Hepatocyte (in vitro differentiated cells): ENCODE measurements around the gene MRFAP1L1. TPM values are rescaled to one million over a fixed set of nuclear protein-coding genes. Genes with fewer than 3 reads are reported as not detected.

Experiments used
- DNase-seq: peaks from one replicate; pipeline ENCODE4 v3.0.0-alpha.2; 2016; ENCODE audit warnings: low spot score
- H2AFZ ChIP-seq: fragments of 200-600 bp; sonication (generic); 2 replicates; pipeline ENCODE4 v1.6.0; 2016; ENCODE audit warnings: antibody characterized with exemption, mild to moderate bottlenecking
- H3K27ac ChIP-seq: fragments of 200-600 bp; sonication (generic); 2 replicates; pipeline ENCODE4 v1.5.1; 2016; ENCODE audit warnings: mild to moderate bottlenecking
- H3K27me3 ChIP-seq: fragments of 200-600 bp; sonication (generic); 2 replicates; pipeline ENCODE4 v1.6.1; 2016
- H3K36me3 ChIP-seq: fragments of 200-600 bp; sonication (generic); replicated peaks from 2 replicates; pipeline ENCODE4 v1.5.1; 2016; ENCODE audit warnings: low read depth; ENCODE audit not compliant: insufficient read depth
- H3K4me1 ChIP-seq: fragments of 200-600 bp; sonication (generic); 2 replicates; pipeline ENCODE4 v1.5.1; 2016; ENCODE audit warnings: mild to moderate bottlenecking, moderate library complexity; ENCODE audit not compliant: insufficient read depth
- H3K4me2 ChIP-seq: fragments of 200-600 bp; sonication (generic); 2 replicates; pipeline ENCODE4 v1.6.0; 2016
- H3K4me3 ChIP-seq: fragments of 200-600 bp; sonication (generic); 2 replicates; pipeline ENCODE4 v1.5.1; 2016; ENCODE audit warnings: mild to moderate bottlenecking
- H3K79me2 ChIP-seq: fragments of 200-600 bp; sonication (generic); 2 replicates; pipeline ENCODE4 v1.6.0; 2017; ENCODE audit warnings: mild to moderate bottlenecking
- H3K9me2 ChIP-seq: fragments of 200-600 bp; sonication (generic); replicated peaks from 2 replicates; pipeline ENCODE4 v1.6.0; 2017; ENCODE audit warnings: mild to moderate bottlenecking; ENCODE audit not compliant: insufficient read depth
- H3K9me3 ChIP-seq: fragments of 200-600 bp; sonication (generic); 2 replicates; pipeline ENCODE4 v1.5.1; 2016; ENCODE audit warnings: low read depth, mild to moderate bottlenecking
- H4K20me1 ChIP-seq: fragments of 200-600 bp; sonication (generic); 2 replicates; pipeline ENCODE4 v1.6.0; 2016; ENCODE audit warnings: mild to moderate bottlenecking; ENCODE audit not compliant: insufficient read depth, poor library complexity, severe bottlenecking
- EZH2 ChIP-seq: fragments of 200-600 bp; sonication (generic); IDR thresholded peaks from 2 replicates; pipeline ENCODE4 v1.6.1; 2016; ENCODE audit warnings: antibody characterized with exemption, mild to moderate bottlenecking, borderline replicate concordance
- EZH2phosphoT487 ChIP-seq: fragments of 200-600 bp; sonication (generic); IDR thresholded peaks from one replicate; pipeline ENCODE4 v1.6.1; 2018; ENCODE audit warnings: antibody characterized with exemption, mild to moderate bottlenecking, low read depth, moderate library complexity; ENCODE audit not compliant: unreplicated experiment, severe bottlenecking
- WGBS: methylation state at CpG from one replicate; pipeline ENCODE4 v1.1.6; 2016; ENCODE audit warnings: low lambda C conversion rate; ENCODE audit errors: missing lambda C conversion rate; 5-methylcytosine and 5-hydroxymethylcytosine counted together
- polyA plus RNA-seq: library from polyadenylated mRNA; unstranded; fragments of >200 nt; fragmentation: Nextera tagmentation; extraction: Ambion mirVana; gene quantifications from 2 replicates; pipeline ENCODE4 v1.2.1, GENCODE V29; 2016
- total RNA-seq: library from RNA; depleted of rRNA; stranded (reverse); fragments of >200 nt; gene quantifications from 2 replicates; pipeline ENCODE4 v1.2.3, GENCODE V29; 2014
- TF ChIP-seq, protein P1 (sequence below): fragments of 200-600 bp; sonication (generic); IDR thresholded peaks from 2 replicates; pipeline ENCODE4 v1.5.1; 2016; ENCODE audit warnings: antibody characterized with exemption, mild to moderate bottlenecking; ENCODE audit not compliant: poor library complexity

Gene MRFAP1L1
- total and polyA plus RNA-seq, 2 experiments from 2014 or later, result 60.8 to 84.9 TPM

GRCh38 chr4:6687947-6688878 is 21.5 kb downstream of the MRFAP1L1 start:
- H3K27me3 ChIP-seq, result no peaks in the 10 kb centered on the region
- TF ChIP-seq EZH2, result no peak
- TF ChIP-seq, protein P1, sequence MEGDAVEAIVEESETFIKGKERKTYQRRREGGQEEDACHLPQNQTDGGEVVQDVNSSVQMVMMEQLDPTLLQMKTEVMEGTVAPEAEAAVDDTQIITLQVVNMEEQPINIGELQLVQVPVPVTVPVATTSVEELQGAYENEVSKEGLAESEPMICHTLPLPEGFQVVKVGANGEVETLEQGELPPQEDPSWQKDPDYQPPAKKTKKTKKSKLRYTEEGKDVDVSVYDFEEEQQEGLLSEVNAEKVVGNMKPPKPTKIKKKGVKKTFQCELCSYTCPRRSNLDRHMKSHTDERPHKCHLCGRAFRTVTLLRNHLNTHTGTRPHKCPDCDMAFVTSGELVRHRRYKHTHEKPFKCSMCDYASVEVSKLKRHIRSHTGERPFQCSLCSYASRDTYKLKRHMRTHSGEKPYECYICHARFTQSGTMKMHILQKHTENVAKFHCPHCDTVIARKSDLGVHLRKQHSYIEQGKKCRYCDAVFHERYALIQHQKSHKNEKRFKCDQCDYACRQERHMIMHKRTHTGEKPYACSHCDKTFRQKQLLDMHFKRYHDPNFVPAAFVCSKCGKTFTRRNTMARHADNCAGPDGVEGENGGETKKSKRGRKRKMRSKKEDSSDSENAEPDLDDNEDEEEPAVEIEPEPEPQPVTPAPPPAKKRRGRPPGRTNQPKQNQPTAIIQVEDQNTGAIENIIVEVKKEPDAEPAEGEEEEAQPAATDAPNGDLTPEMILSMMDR, result peak; percentile 17
- no peak for TF ChIP-seq EZH2phosphoT487
- H3K4me2 ChIP-seq, result peak overlapping the region; percentile 63
- H3K79me2 ChIP-seq, result peaks cover 10% of the 10 kb centered on the region
- 77% methylated on average over 24 of the region's 24 CpGs for WGBS
- H4K20me1 ChIP-seq, result no peaks in the 10 kb centered on the region
- H3K4me3 ChIP-seq, result no peak overlapping the region
- peaks cover 37% of the 10 kb centered on the region for H3K4me1 ChIP-seq
- peak; percentile 70 for DNase-seq
- H3K27ac ChIP-seq, result peak overlapping the region; percentile 94
- peak overlapping the region; percentile 10 for H2AFZ ChIP-seq
- no peaks in the 10 kb centered on the region for H3K36me3 ChIP-seq
- no peaks in the 10 kb centered on the region for H3K9me3 ChIP-seq
- no peaks in the 10 kb centered on the region for H3K9me2 ChIP-seq

DNA sequence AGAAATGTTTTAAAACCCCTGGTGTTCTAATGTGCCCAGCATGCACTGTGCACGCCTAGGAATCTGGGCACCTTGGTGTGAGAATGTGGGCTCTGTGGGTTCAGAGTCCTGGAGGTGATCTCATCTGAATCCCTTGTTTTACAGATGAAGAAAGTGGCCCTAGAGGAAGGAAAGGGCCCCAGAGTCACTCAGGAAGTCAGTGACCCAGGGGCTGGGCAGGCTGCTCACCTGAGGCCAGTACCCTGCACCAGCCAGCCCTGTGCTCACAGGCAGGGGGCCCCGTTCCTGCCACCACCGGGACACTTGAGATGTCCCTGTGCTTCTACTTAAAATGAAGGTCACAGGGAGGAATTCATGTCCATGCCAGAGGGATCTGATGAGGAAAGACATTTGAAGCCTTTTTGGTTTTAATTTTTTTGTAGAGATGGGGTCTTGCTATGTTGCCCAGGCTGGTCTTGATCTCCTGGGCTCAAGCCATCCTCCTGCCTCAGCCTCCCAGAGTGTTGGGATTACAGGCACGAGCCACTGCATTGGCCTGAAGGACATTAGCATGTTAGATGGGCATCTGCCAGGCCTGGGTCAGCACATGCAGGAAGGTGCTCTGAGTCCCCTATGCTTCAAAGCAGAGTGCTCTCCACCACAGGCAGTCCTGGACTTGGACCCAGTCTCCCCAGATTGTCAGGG is 23.4 kb downstream of the MRFAP1L1 start:
- no peaks in the 10 kb centered on the region for H3K36me3 ChIP-seq
- no peaks in the 10 kb centered on the region for H3K9me2 ChIP-seq
- H3K27me3 ChIP-seq, result no peaks in the 10 kb centered on the region
- no peaks in the 10 kb centered on the region for H4K20me1 ChIP-seq
- H3K4me3 ChIP-seq, result no peak overlapping the region
- no peaks in the 10 kb centered on the region for H3K9me3 ChIP-seq
- H3K4me1 ChIP-seq, result peaks cover 27% of the 10 kb centered on the region
- H3K4me2 ChIP-seq, result no peak overlapping the region
- H2AFZ ChIP-seq, result no peak overlapping the region
- H3K27ac ChIP-seq, result no peak overlapping the region
- peaks cover 5% of the 10 kb centered on the region for H3K79me2 ChIP-seq
- TF ChIP-seq EZH2phosphoT487 (no peak), EZH2 (no peak)
- TF ChIP-seq, protein P1, result no peak
- WGBS, result 94% methylated on average over 4 of the region's 4 CpGs
- no peak for DNase-seq

- Histone ChIP-seq H3K4me2 (no peak overlapping the region), H4K20me1 (no peaks in the 10 kb centered on the region), H3K36me3 (no peaks in the 10 kb centered on the region), H3K4me1 (peaks cover 18% of the 10 kb centered on the region), H3K9me3 (no peaks in the 10 kb centered on the region), H2AFZ (no peak overlapping the region), H3K79me2 (peaks cover 5% of the 10 kb centered on the region), H3K27ac (no peak overlapping the region), H3K9me2 (no peaks in the 10 kb centered on the region), H3K4me3 (no peak overlapping the region), H3K27me3 (no peaks in the 10 kb centered on the region)
- 97% methylated on average over 11 of the region's 11 CpGs for WGBS
- TF ChIP-seq EZH2phosphoT487, result no peak
- TF ChIP-seq EZH2, result no peak
- TF ChIP-seq, protein P1, result no peak
- no peak for DNase-seq
These were observed 25.0 kb downstream of the MRFAP1L1 start for GRCh38 chr4:6684656-6685055.
